HG02571 (cell line): Measurements from ENCODE around the gene CLPX.
"Not testable (repeated sequence)": the region's sequence is repeated elsewhere in the genome, so short reads cannot be mapped to it uniquely, and the experiment has no call there.

Experiments used
- ATAC-seq: cut with Tn5 transposase; IDR thresholded peaks from one replicate; pipeline ENCODE4 v1.9.1; 2021; ENCODE audit warnings: mild to moderate bottlenecking, moderate library complexity; ENCODE audit not compliant: unreplicated experiment

The CLPX gene

GRCh38 chr15:65105038-65105437 lies 80.1 kb downstream of the CLPX start:
- ATAC-seq = no peak

- ATAC-seq = no peak
These were observed 82.2 kb downstream of the CLPX start for GRCh38 chr15:65102912-65103311.

DNA sequence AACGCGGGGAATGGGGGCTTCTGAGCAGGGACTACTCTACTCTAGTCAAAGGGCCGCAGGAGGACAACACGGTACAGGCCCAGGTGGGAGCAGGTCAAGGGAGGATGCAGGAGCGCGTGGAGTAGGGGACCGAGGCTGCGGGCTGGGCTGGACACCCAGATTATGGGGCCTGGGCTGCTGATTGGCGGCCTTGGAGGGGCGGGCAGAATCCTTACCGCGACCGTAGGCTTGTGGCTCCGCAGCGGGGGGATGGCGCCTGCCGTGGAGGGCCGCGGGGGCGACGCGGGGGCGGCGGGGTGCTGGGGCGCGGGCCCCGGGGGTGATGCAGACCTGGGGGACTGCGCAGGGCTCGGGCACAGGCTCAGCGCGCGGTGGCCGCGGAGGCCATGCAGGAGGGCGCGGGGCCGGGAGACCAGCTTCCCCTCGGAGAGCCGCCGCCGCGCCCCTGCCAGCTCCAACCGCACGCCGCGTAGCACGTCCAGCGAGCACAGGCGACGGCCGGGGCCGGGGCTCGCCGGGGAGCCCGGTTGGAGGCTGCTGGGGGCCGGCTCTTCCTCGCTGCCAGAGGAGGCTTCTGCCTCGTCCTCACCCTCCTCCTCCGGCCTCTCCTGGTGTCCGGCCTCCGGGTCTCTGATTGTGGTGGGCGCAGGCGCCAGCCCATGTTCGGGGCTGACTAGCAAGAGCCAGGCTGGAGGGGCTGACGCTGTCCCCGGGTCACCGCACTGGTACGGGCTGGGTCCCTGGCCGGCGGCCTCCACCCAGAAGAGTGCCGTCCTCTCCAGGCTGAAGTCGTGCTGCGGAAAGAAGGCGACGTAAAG lies 83.0 kb downstream of the CLPX start:
- ATAC-seq = no peak

DNA sequence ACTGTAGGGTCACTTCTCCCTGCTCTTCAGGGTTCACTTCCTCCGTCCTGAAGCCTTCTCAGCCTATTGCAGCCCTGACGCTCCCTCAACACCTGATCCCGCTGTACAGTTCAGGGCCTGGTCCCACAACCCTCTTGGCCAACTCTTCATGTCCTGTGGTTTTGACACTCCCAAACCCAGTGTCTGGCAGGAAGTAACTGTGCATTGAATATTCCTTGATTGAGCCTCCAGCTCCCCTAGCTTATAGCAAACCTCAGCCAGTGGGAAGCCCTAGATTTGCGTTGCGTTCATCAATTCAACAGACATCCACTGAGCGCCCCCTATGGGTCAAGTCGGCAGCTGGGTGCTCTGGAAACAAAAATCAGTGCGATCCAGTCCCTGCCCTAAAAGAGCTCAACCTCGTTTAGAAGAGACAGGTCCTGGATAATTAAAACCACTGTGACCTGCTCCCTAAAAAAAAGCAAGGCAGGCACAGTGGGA lies 83.7 kb downstream of the CLPX start:
- no peak for ATAC-seq

DNA sequence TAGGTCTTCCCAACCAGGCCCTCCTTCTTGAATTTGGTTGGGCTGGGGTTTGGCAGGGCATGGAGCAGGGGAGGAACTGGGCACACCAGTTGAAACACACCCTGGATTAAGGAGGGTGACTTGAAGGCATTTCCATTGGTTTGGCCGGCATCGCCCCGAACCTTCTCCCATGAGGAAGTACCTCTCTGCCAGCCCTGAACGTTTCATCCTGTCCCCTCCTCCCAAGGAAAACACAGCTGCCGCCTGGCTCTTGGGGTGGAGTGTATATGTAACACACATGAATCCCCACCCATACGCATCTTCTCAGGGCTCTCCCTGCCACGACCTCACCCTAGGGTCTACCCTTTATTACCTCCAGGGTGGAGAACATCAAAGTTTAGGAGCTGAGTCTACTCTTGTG lies 84.7 kb downstream of the CLPX start:
- no peak for ATAC-seq

- not testable (repeated sequence) for ATAC-seq
These were observed 85.3 kb downstream of the CLPX start for GRCh38 chr15:65099801-65100200.

DNA sequence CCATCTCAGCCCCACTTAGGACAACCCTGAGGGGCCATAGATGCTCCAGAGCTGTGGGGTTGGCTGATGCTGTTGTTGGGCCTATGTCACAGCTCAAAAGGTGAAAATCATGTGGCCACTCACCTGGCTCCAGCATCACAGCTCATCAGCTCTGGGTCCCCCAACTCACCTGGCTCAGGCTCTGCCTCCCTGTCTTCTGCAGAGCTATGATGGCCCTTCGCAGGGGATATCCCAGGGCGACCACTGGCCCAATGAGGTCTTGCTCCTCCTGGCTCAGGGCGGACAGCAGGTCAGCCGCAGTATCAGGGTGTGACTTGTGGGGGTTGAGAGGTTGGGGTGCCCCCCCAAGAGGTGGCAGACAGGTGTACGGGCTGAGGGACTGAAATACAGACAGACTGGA lies 85.8 kb downstream of the CLPX start:
- no peak for ATAC-seq
